HL-60/S4 treated with retinoic acid at 250 ng/mL for 4 days and 3 days (cell line): ENCODE results near the gene BANF2.

Experiments used
- in situ Hi-C: fragments of 300-500 bp; cut with MboI; formaldehyde crosslinking; loops from 2 replicates; pipeline ENCODE4 v1.7.0; 2022; ENCODE audit warnings: low sequenced_read_pairs

Gene BANF2

GRCh38 chr20:17663486-17663885 lies 36.3 kb upstream of the BANF2 start:
- in situ Hi-C loops, result no loop called here

- in situ Hi-C loops, result no loop called here
These were observed 35.6 kb upstream of the BANF2 start for GRCh38 chr20:17664025-17664633.

GRCh38 chr20:17665756-17666155 lies 34.0 kb upstream of the BANF2 start:
- in situ Hi-C loops, result no loop called here

- in situ Hi-C loops, result no loop called here
These were observed 33.3 kb upstream of the BANF2 start for GRCh38 chr20:17666481-17666880.

GRCh38 chr20:17667445-17667844 lies 32.3 kb upstream of the BANF2 start:
- in situ Hi-C loops, result no loop called here

GRCh38 chr20:17668432-17668831 lies 31.3 kb upstream of the BANF2 start:
- in situ Hi-C loops, result no loop called here

- in situ Hi-C loops, result no loop called here
These were observed 30.3 kb upstream of the BANF2 start for GRCh38 chr20:17669306-17669931.

- in situ Hi-C loops, result no loop called here
These were observed 28.8 kb upstream of the BANF2 start for GRCh38 chr20:17671011-17671410.

- in situ Hi-C loops, result no loop called here
These were observed 28.2 kb upstream of the BANF2 start for GRCh38 chr20:17671565-17671964.

GRCh38 chr20:17673084-17673483 lies 26.7 kb upstream of the BANF2 start:
- in situ Hi-C loops, result no loop called here

GRCh38 chr20:17674722-17675518 lies 24.8 kb upstream of the BANF2 start:
- in situ Hi-C loops, result loop anchor here (25.0 kb wide), 1 partner anchor 212 kb away; no protein-coding TSS in a partner anchor

GRCh38 chr20:17675519-17676377 lies 24.0 kb upstream of the BANF2 start:
- in situ Hi-C loops, result loop anchor here (25.0 kb wide), 1 partner anchor 212 kb away; no protein-coding TSS in a partner anchor

- in situ Hi-C loops, result loop anchor here (25.0 kb wide), 1 partner anchor 211 kb away; no protein-coding TSS in a partner anchor
These were observed 23.4 kb upstream of the BANF2 start for GRCh38 chr20:17676378-17676759.

GRCh38 chr20:17676942-17677341 lies 22.8 kb upstream of the BANF2 start:
- in situ Hi-C loops, result loop anchor here (25.0 kb wide), 1 partner anchor 210 kb away; no protein-coding TSS in a partner anchor

GRCh38 chr20:17678295-17678694 lies 21.5 kb upstream of the BANF2 start:
- in situ Hi-C loops, result loop anchor here (25.0 kb wide), 1 partner anchor 209 kb away; no protein-coding TSS in a partner anchor

GRCh38 chr20:17678886-17679285 lies 20.9 kb upstream of the BANF2 start:
- in situ Hi-C loops, result loop anchor here (25.0 kb wide), 1 partner anchor 208 kb away; no protein-coding TSS in a partner anchor

GRCh38 chr20:17679941-17680835 lies 19.6 kb upstream of the BANF2 start:
- in situ Hi-C loops, result loop anchor here (25.0 kb wide), 1 partner anchor 207 kb away; no protein-coding TSS in a partner anchor

- in situ Hi-C loops, result loop anchor here (25.0 kb wide), 1 partner anchor 206 kb away; no protein-coding TSS in a partner anchor
These were observed 18.7 kb upstream of the BANF2 start for GRCh38 chr20:17680836-17681725.
